ENCODE results near the gene PTTG2.

PTTG2 gene

GRCh38 chr4:37934609-37935008, 25.6 kb upstream of the PTTG2 start:
- no peak overlapping the region for H3K9ac ChIP-seq (ENCODE audit: low read depth in 1 of 2, low read length in 2 of 2)
- H3K4me3 ChIP-seq (ENCODE audit: low read depth in 1 of 2, low read length in 2 of 2) = no peak overlapping the region
- no peaks in the 10 kb centered on the region for H3K36me3 ChIP-seq (ENCODE audit: control insufficient read depth in 1 of 2, insufficient read depth in 2 of 2, low read length in 2 of 2)

DNA sequence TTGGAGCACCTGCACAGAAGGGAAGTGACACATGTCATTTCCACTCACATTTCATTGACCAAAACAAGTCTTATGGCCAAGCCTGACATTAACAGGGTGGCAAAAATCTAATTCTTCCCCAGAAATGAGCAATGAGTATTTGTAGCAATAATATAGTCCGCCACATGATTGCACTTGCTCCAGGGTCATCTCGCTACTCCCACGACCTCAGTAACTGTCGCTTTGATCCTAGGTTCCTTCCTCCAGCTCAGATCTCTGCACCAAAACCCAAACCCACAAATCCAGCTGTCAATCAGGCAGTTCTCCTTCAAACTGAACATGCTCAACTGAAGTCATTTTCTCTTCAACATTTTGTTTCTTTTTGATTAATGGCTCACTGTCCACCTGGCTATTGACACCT, 25.2 kb upstream of the PTTG2 start:
- Histone ChIP-seq H3K9me3 (ENCODE audit: control insufficient read depth in 1 of 2, low read length in 2 of 2) (no peaks in the 10 kb centered on the region), H3K4me1 (ENCODE audit: control insufficient read depth in 1 of 2, insufficient read depth in 2 of 2, low read length in 2 of 2) (no peaks in the 10 kb centered on the region), H3K4me3 (ENCODE audit: low read depth in 1 of 2, low read length in 2 of 2) (no peak overlapping the region), H3K27me3 (ENCODE audit: control insufficient read depth in 1 of 2, insufficient read depth in 2 of 2, low read length in 2 of 2) (no peaks in the 10 kb centered on the region), H3K9ac (ENCODE audit: low read depth in 1 of 2, low read length in 2 of 2) (no peak overlapping the region), H3K36me3 (ENCODE audit: control insufficient read depth in 1 of 2, insufficient read depth in 2 of 2, low read length in 2 of 2) (no peaks in the 10 kb centered on the region), H3K27ac (ENCODE audit: low read depth, low read length) (no peak overlapping the region)

More at GRCh38 chr4:37934609-37935008, 25.6 kb upstream of the PTTG2 start:
- Histone ChIP-seq H3K27me3 (ENCODE audit: control insufficient read depth in 1 of 2, insufficient read depth in 2 of 2, low read length in 2 of 2) (no peaks in the 10 kb centered on the region), H3K27ac (ENCODE audit: low read depth, low read length) (no peak overlapping the region), H3K4me1 (ENCODE audit: control insufficient read depth in 1 of 2, insufficient read depth in 2 of 2, low read length in 2 of 2) (no peaks in the 10 kb centered on the region), H3K9me3 (ENCODE audit: control insufficient read depth in 1 of 2, low read length in 2 of 2) (no peaks in the 10 kb centered on the region)

- no peak overlapping the region for H3K9ac ChIP-seq (ENCODE audit: low read depth in 1 of 2, low read length in 2 of 2)
- H3K4me1 ChIP-seq (ENCODE audit: control insufficient read depth in 1 of 2, insufficient read depth in 2 of 2, low read length in 2 of 2) = no peaks in the 10 kb centered on the region
Observed at GRCh38 chr4:37936889-37937498, 23.2 kb upstream of the PTTG2 start.

GRCh38 chr4:37938208-37938607, 22.0 kb upstream of the PTTG2 start:
- H3K36me3 ChIP-seq (ENCODE audit: control insufficient read depth in 1 of 2, insufficient read depth in 2 of 2, low read length in 2 of 2) = no peaks in the 10 kb centered on the region
- H3K27me3 ChIP-seq (ENCODE audit: control insufficient read depth in 1 of 2, insufficient read depth in 2 of 2, low read length in 2 of 2) = no peaks in the 10 kb centered on the region
- H3K4me1 ChIP-seq (ENCODE audit: control insufficient read depth in 1 of 2, insufficient read depth in 2 of 2, low read length in 2 of 2) = no peaks in the 10 kb centered on the region
- no peak overlapping the region for H3K9ac ChIP-seq (ENCODE audit: low read depth in 1 of 2, low read length in 2 of 2)
- H3K27ac ChIP-seq (ENCODE audit: low read depth, low read length) = no peak overlapping the region
- no peak overlapping the region for H3K4me3 ChIP-seq (ENCODE audit: low read depth in 1 of 2, low read length in 2 of 2)
- no peaks in the 10 kb centered on the region for H3K9me3 ChIP-seq (ENCODE audit: control insufficient read depth in 1 of 2, low read length in 2 of 2)

More at GRCh38 chr4:37936889-37937498, 23.2 kb upstream of the PTTG2 start:
- Histone ChIP-seq H3K27ac (ENCODE audit: low read depth, low read length) (no peak overlapping the region), H3K27me3 (ENCODE audit: control insufficient read depth in 1 of 2, insufficient read depth in 2 of 2, low read length in 2 of 2) (no peaks in the 10 kb centered on the region), H3K36me3 (ENCODE audit: control insufficient read depth in 1 of 2, insufficient read depth in 2 of 2, low read length in 2 of 2) (no peaks in the 10 kb centered on the region), H3K4me3 (ENCODE audit: low read depth in 1 of 2, low read length in 2 of 2) (no peak overlapping the region), H3K9me3 (ENCODE audit: control insufficient read depth in 1 of 2, low read length in 2 of 2) (no peaks in the 10 kb centered on the region)

- H3K4me1 ChIP-seq (ENCODE audit: control insufficient read depth in 1 of 2, insufficient read depth in 2 of 2, low read length in 2 of 2) = no peaks in the 10 kb centered on the region
- H3K9ac ChIP-seq (ENCODE audit: low read depth in 1 of 2, low read length in 2 of 2) = no peak overlapping the region
- no peaks in the 10 kb centered on the region for H3K36me3 ChIP-seq (ENCODE audit: control insufficient read depth in 1 of 2, insufficient read depth in 2 of 2, low read length in 2 of 2)
- no peak overlapping the region for H3K27ac ChIP-seq (ENCODE audit: low read depth, low read length)
- no peaks in the 10 kb centered on the region for H3K27me3 ChIP-seq (ENCODE audit: control insufficient read depth in 1 of 2, insufficient read depth in 2 of 2, low read length in 2 of 2)
- H3K9me3 ChIP-seq (ENCODE audit: control insufficient read depth in 1 of 2, low read length in 2 of 2) = no peaks in the 10 kb centered on the region
- H3K4me3 ChIP-seq (ENCODE audit: low read depth in 1 of 2, low read length in 2 of 2) = no peak overlapping the region
Observed at GRCh38 chr4:37946503-37947179, 13.6 kb upstream of the PTTG2 start.

GRCh38 chr4:37948542-37948941, 11.7 kb upstream of the PTTG2 start:
- Histone ChIP-seq H3K27me3 (ENCODE audit: control insufficient read depth in 1 of 2, insufficient read depth in 2 of 2, low read length in 2 of 2) (no peaks in the 10 kb centered on the region), H3K4me3 (ENCODE audit: low read depth in 1 of 2, low read length in 2 of 2) (no peak overlapping the region)

GRCh38 chr4:37949636-37950426, 10.4 kb upstream of the PTTG2 start:
- Histone ChIP-seq H3K9me3 (ENCODE audit: control insufficient read depth in 1 of 2, low read length in 2 of 2) (no peaks in the 10 kb centered on the region), H3K4me1 (ENCODE audit: control insufficient read depth in 1 of 2, insufficient read depth in 2 of 2, low read length in 2 of 2) (no peaks in the 10 kb centered on the region), H3K9ac (ENCODE audit: low read depth in 1 of 2, low read length in 2 of 2) (no peak overlapping the region), H3K27ac (ENCODE audit: low read depth, low read length) (no peak overlapping the region), H3K27me3 (ENCODE audit: control insufficient read depth in 1 of 2, insufficient read depth in 2 of 2, low read length in 2 of 2) (no peaks in the 10 kb centered on the region), H3K36me3 (ENCODE audit: control insufficient read depth in 1 of 2, insufficient read depth in 2 of 2, low read length in 2 of 2) (no peaks in the 10 kb centered on the region), H3K4me3 (ENCODE audit: low read depth in 1 of 2, low read length in 2 of 2) (no peak overlapping the region)

More at GRCh38 chr4:37948542-37948941, 11.7 kb upstream of the PTTG2 start:
- Histone ChIP-seq H3K27ac (ENCODE audit: low read depth, low read length) (no peak overlapping the region), H3K9me3 (ENCODE audit: control insufficient read depth in 1 of 2, low read length in 2 of 2) (no peaks in the 10 kb centered on the region), H3K36me3 (ENCODE audit: control insufficient read depth in 1 of 2, insufficient read depth in 2 of 2, low read length in 2 of 2) (no peaks in the 10 kb centered on the region), H3K4me1 (ENCODE audit: control insufficient read depth in 1 of 2, insufficient read depth in 2 of 2, low read length in 2 of 2) (no peaks in the 10 kb centered on the region), H3K9ac (ENCODE audit: low read depth in 1 of 2, low read length in 2 of 2) (no peak overlapping the region)

- Histone ChIP-seq H3K4me3 (ENCODE audit: low read depth in 1 of 2, low read length in 2 of 2) (no peak overlapping the region), H3K9ac (ENCODE audit: low read depth in 1 of 2, low read length in 2 of 2) (no peak overlapping the region), H3K27me3 (ENCODE audit: control insufficient read depth in 1 of 2, insufficient read depth in 2 of 2, low read length in 2 of 2) (no peaks in the 10 kb centered on the region), H3K27ac (ENCODE audit: low read depth, low read length) (no peak overlapping the region), H3K36me3 (ENCODE audit: control insufficient read depth in 1 of 2, insufficient read depth in 2 of 2, low read length in 2 of 2) (no peaks in the 10 kb centered on the region), H3K4me1 (ENCODE audit: control insufficient read depth in 1 of 2, insufficient read depth in 2 of 2, low read length in 2 of 2) (no peaks in the 10 kb centered on the region), H3K9me3 (ENCODE audit: control insufficient read depth in 1 of 2, low read length in 2 of 2) (no peaks in the 10 kb centered on the region)
Observed at GRCh38 chr4:37951461-37952352, 8.5 kb upstream of the PTTG2 start.

- Histone ChIP-seq H3K27ac (ENCODE audit: low read depth, low read length) (no peak overlapping the region), H3K9ac (ENCODE audit: low read depth in 1 of 2, low read length in 2 of 2) (no peak overlapping the region), H3K27me3 (ENCODE audit: control insufficient read depth in 1 of 2, insufficient read depth in 2 of 2, low read length in 2 of 2) (no peaks in the 10 kb centered on the region), H3K36me3 (ENCODE audit: control insufficient read depth in 1 of 2, insufficient read depth in 2 of 2, low read length in 2 of 2) (no peaks in the 10 kb centered on the region), H3K4me3 (ENCODE audit: low read depth in 1 of 2, low read length in 2 of 2) (no peak overlapping the region), H3K4me1 (ENCODE audit: control insufficient read depth in 1 of 2, insufficient read depth in 2 of 2, low read length in 2 of 2) (no peaks in the 10 kb centered on the region), H3K9me3 (ENCODE audit: control insufficient read depth in 1 of 2, low read length in 2 of 2) (no peaks in the 10 kb centered on the region)
Observed at GRCh38 chr4:37953156-37953555, 7.0 kb upstream of the PTTG2 start.
